Loucy (cell line): ENCODE measurements around the gene CDK18.
A peak's percentile ranks its signal among the peaks of the same experiment; 100 is the strongest.

Experiments
- H2AFZ ChIP-seq: fragments of 200-600 bp; sonication (generic); 2 replicates; pipeline ENCODE4 v1.6.0; 2016; ENCODE audit warnings: antibody characterized with exemption, mild to moderate bottlenecking, low read length, moderate library complexity
- H3F3A ChIP-seq: fragments of 200-600 bp; 2 replicates; pipeline ENCODE4 v1.6.0; 2016; ENCODE audit warnings: antibody characterized with exemption, low read depth, mild to moderate bottlenecking
- H3K27me3 ChIP-seq: fragments of 200-600 bp; sonication (generic); 2 replicates; pipeline ENCODE4 v1.6.1; 2014; ENCODE audit warnings: low read length, mild to moderate bottlenecking; ENCODE audit not compliant: insufficient read depth, poor library complexity, severe bottlenecking
- H3K36me3 ChIP-seq: fragments of 200-600 bp; sonication (generic); 2 replicates; pipeline ENCODE4 v1.6.1; 2016; ENCODE audit warnings: low read length; ENCODE audit not compliant: insufficient read depth
- H3K4me1 ChIP-seq: fragments of 200-600 bp; sonication (generic); 2 replicates; pipeline ENCODE4 v1.5.1; 2014; ENCODE audit warnings: low read length, mild to moderate bottlenecking; ENCODE audit not compliant: insufficient read depth, poor library complexity, severe bottlenecking
- H3K4me2 ChIP-seq: fragments of 200-600 bp; sonication (generic); 2 replicates; pipeline ENCODE4 v1.6.0; 2014; ENCODE audit warnings: antibody characterized with exemption, low read length, low read depth, mild to moderate bottlenecking; ENCODE audit not compliant: poor library complexity, severe bottlenecking
- H3K4me3 ChIP-seq: fragments of 200-600 bp; sonication (generic); 2 replicates; pipeline ENCODE4 v1.5.1; 2014; ENCODE audit warnings: low read length, mild to moderate bottlenecking, mixed read lengths; ENCODE audit not compliant: poor library complexity, severe bottlenecking
- H3K79me2 ChIP-seq: fragments of 200-600 bp; sonication (generic); 2 replicates; pipeline ENCODE4 v1.6.1; 2014; ENCODE audit warnings: low read length; ENCODE audit not compliant: insufficient read depth
- H3K9ac ChIP-seq: fragments of 200-600 bp; sonication (generic); 2 replicates; pipeline ENCODE4 v1.6.0; 2014; ENCODE audit warnings: mild to moderate bottlenecking, low read depth, low read length, moderate library complexity; ENCODE audit not compliant: poor library complexity, severe bottlenecking
- H3K9me2 ChIP-seq: fragments of 200-600 bp; sonication (generic); replicated peaks from 2 replicates; pipeline ENCODE4 v1.6.1; 2016; ENCODE audit warnings: low read depth, low read length, mixed read lengths
- H3K9me3 ChIP-seq: fragments of 200-600 bp; sonication (generic); 2 replicates; pipeline ENCODE4 v1.6.1; 2014; ENCODE audit warnings: mild to moderate bottlenecking, antibody characterized with exemption, low read length, low read depth; ENCODE audit not compliant: insufficient read depth
- H4K20me1 ChIP-seq: fragments of 200-600 bp; sonication (generic); 2 replicates; pipeline ENCODE4 v1.6.0; 2014; ENCODE audit warnings: antibody characterized with exemption, low read length, mild to moderate bottlenecking; ENCODE audit not compliant: insufficient read depth, poor library complexity, severe bottlenecking
- EZH2phosphoT487 ChIP-seq: fragments of 200-600 bp; IDR thresholded peaks from 2 replicates; pipeline ENCODE4 v1.6.1; 2018; ENCODE audit warnings: antibody characterized with exemption, mild to moderate bottlenecking, moderate library complexity, borderline replicate concordance
- TF ChIP-seq, protein P1 (sequence below): fragments of 200-600 bp; sonication (generic); conservative IDR thresholded peaks from 2 replicates; pipeline ENCODE4 v1.5.1; 2014; ENCODE audit warnings: mild to moderate bottlenecking, antibody characterized with exemption, low read length

The CDK18 gene

DNA sequence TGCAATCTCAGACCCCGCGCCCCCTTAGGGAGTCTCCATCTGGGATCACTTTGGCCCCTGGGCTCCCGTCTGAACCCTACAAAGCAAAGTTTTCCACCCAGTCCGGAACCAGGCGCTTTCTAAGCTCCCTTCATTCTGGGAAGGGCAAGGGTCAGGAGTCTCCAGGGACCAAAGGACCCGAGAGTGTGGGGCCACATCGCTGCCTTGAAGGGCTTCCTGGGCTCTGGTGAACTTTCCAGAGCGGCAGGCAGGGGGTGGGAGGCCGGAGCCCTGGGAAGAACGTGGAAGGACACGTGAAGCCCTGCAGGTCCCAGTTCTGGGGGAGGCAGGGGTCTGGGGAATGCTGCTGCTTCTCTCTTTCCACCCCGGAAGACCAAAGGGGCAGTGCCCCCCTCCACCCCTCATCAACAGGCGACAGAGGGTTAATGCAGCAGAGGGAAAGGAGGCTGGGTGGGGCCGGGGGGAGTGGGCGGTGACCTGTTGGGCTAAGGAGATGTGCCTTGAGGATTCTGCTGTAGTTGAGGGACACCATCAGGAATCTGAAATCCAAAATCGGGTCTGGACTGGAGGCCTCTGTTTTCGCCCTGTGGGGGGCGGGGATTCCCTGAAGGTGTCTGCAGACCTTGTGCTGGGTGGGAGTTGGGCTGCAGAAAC, 734 bp downstream of the CDK18 start:
- Histone ChIP-seq H3F3A (no peaks in the 10 kb centered on the region), H3K4me3 (peak overlapping the region; percentile 96), H3K9ac (peak overlapping the region; percentile 90), H3K27me3 (no peaks in the 10 kb centered on the region), H3K9me2 (no peaks in the 10 kb centered on the region), H3K4me2 (peak overlapping the region; percentile 91), H2AFZ (peak overlapping the region; percentile 85), H3K79me2 (peaks cover 27% of the 10 kb centered on the region; the same call in 1 of the 2 replicates), H3K36me3 (no peaks in the 10 kb centered on the region), H4K20me1 (peaks cover 11% of the 10 kb centered on the region), H3K9me3 (no peaks in the 10 kb centered on the region), H3K4me1 (peaks cover 23% of the 10 kb centered on the region)
- TF ChIP-seq, protein P1, sequence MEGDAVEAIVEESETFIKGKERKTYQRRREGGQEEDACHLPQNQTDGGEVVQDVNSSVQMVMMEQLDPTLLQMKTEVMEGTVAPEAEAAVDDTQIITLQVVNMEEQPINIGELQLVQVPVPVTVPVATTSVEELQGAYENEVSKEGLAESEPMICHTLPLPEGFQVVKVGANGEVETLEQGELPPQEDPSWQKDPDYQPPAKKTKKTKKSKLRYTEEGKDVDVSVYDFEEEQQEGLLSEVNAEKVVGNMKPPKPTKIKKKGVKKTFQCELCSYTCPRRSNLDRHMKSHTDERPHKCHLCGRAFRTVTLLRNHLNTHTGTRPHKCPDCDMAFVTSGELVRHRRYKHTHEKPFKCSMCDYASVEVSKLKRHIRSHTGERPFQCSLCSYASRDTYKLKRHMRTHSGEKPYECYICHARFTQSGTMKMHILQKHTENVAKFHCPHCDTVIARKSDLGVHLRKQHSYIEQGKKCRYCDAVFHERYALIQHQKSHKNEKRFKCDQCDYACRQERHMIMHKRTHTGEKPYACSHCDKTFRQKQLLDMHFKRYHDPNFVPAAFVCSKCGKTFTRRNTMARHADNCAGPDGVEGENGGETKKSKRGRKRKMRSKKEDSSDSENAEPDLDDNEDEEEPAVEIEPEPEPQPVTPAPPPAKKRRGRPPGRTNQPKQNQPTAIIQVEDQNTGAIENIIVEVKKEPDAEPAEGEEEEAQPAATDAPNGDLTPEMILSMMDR = no peak

DNA sequence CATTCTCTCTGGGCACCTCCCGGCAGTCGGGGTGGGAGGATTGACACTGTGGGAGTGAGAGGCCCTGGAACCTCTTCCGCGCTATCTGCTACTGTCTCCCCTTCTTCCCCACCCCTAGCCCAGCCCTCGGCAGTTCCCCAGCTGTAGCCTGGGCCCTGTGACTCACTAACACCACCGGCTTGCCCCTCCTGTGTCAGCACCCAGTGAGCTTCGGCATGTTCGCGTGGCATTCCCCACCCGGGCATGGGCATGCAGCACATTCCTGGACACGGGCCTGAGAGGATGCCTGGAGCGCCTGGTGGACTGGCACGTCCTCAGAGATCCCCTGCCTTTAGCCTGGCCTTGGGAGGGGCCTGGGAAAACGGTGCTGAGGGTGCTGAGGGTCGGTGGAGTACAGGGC, 1.3 kb downstream of the CDK18 start:
- peaks cover 11% of the 10 kb centered on the region for H4K20me1 ChIP-seq
- H3K4me2 ChIP-seq = peak overlapping the region; percentile 91
- peak overlapping the region; percentile 96 for H3K4me3 ChIP-seq
- H3K79me2 ChIP-seq = peaks cover 27% of the 10 kb centered on the region; the same call in 1 of the 2 replicates
- H3K9ac ChIP-seq = peak overlapping the region; percentile 90
- no peaks in the 10 kb centered on the region for H3K9me2 ChIP-seq
- no peaks in the 10 kb centered on the region for H3K27me3 ChIP-seq
- H3K9me3 ChIP-seq = no peaks in the 10 kb centered on the region
- H3K36me3 ChIP-seq = no peaks in the 10 kb centered on the region
- H3K4me1 ChIP-seq = peaks cover 23% of the 10 kb centered on the region
- H3F3A ChIP-seq = no peaks in the 10 kb centered on the region
- TF ChIP-seq, protein P1 = no peak
- TF ChIP-seq EZH2phosphoT487 = no peak
- no peak overlapping the region for H2AFZ ChIP-seq

DNA sequence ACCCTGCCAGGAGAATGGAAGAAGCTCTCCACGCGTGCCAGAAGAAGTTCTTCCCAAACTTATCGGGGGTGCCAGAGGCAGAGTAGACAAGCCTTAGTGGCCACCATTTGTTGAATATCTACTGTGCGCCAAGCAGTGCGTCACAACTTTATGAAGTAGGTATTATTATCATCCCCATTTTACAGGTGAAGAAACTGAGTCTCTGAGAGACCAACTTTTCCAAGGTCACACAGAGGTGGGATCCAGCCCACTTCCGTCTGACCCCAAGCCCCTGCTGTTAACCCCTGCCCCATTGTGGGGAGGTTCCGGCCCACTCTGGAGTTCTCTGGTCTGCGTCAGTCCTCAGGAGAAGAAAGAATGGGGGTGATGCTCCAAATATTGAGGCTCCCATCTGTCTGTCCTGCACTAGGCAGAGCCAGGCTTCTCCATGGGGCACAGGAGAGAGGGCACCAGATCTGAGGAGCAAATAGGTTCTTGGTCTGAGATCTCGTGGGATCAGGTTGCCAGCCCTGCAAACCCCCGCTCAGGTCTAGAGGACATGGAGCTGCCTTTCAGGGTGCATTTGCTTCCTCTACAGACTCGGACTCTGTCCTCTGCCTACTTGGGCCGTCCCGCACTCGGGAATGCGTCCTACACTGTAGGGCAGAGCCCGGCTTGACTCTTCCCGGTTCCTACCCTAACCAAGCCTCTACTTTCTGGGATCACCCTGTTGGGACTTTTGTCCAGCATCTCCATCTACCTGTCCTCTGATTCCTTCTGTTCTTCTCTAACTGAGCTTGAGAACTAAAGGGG, 2.1 kb downstream of the CDK18 start:
- H2AFZ ChIP-seq = no peak overlapping the region
- H3K9ac ChIP-seq = no peak overlapping the region
- H3K9me2 ChIP-seq = no peaks in the 10 kb centered on the region
- peaks cover 27% of the 10 kb centered on the region; the same call in 1 of the 2 replicates for H3K79me2 ChIP-seq
- H4K20me1 ChIP-seq = peaks cover 11% of the 10 kb centered on the region
- H3K4me1 ChIP-seq = peaks cover 23% of the 10 kb centered on the region
- no peaks in the 10 kb centered on the region for H3K36me3 ChIP-seq
- TF ChIP-seq, protein P1 = no peak
- no peak for TF ChIP-seq EZH2phosphoT487
- no peaks in the 10 kb centered on the region for H3K9me3 ChIP-seq
- H3K4me2 ChIP-seq = peak overlapping the region; percentile 91
- no peaks in the 10 kb centered on the region for H3K27me3 ChIP-seq
- H3K4me3 ChIP-seq = peak overlapping the region; percentile 96
- no peaks in the 10 kb centered on the region for H3F3A ChIP-seq
